Activated naive CD8-positive, alpha-beta T cell treated with anti-CD3 and anti-CD28 coated beads for 36 hours (primary cell): ENCODE measurements around the gene SP7. TPM values are rescaled to one million over a fixed set of nuclear protein-coding genes. Genes with fewer than 3 reads are reported as not detected.
"Not testable (repeated sequence)": the region's sequence is repeated elsewhere in the genome, so short reads cannot be mapped to it uniquely, and the experiment has no call there.

Experiments
- DNase-seq: peaks from one replicate; pipeline ENCODE4 v3.0.0; 2021
- H3K27ac Mint-ChIP-seq: one replicate; pipeline ENCODE4 v1.8.0; 2022; ENCODE audit warnings: mild to moderate bottlenecking, moderate library complexity, mixed read lengths
- H3K27me3 Mint-ChIP-seq: one replicate; pipeline ENCODE4 v1.8.0; 2022; ENCODE audit warnings: mild to moderate bottlenecking, mixed read lengths
- H3K36me3 Mint-ChIP-seq: one replicate; pipeline ENCODE4 v1.8.0; 2021; ENCODE audit warnings: mild to moderate bottlenecking, mixed read lengths
- H3K4me1 Mint-ChIP-seq: one replicate; pipeline ENCODE4 v1.8.0; 2021; ENCODE audit warnings: mixed read lengths
- H3K4me3 Mint-ChIP-seq: one replicate; pipeline ENCODE4 v1.8.0; 2022; ENCODE audit warnings: mild to moderate bottlenecking, moderate library complexity, mixed read lengths
- H3K9me3 Mint-ChIP-seq: one replicate; pipeline ENCODE4 v1.8.0; 2022; ENCODE audit warnings: mixed read lengths
- total RNA-seq, 2 experiments: library from RNA; stranded (reverse); gene quantifications; one replicate each; pipeline ENCODE4 v1.2.3, GENCODE V29; 2021

Gene SP7
- total RNA-seq: not detected

DNA sequence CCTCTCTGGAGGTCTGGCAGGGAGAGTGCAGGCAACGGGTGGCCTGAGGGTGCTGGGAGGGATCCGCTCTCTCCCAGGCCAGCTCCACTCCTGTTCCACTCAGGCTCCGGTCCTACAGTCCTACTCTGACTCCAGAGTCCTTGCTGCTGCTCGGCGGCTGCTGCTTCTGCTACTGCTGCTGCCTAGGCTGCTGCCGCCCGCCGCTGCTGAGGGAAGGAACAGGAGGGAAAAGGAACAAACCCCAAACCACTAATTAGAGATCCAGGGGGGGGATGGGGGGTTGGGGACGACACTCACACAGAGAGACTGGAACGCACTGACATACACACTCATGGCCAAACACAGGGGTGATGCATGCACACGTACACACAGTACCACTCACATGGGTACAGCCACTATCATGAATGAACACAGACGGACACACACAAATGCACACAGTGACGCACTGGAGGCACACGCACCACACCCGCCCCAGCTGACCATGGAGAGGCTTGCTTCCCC lies at the start of gene SP7:
TSS of gene SP7 (minus strand) at position 174 of the 501 bp plus-strand sequence. CDS start 708 bp downstream, outside the sequence.
- H3K4me3 Mint-ChIP-seq: no peak within 1 kb of the TSS
- H3K27ac Mint-ChIP-seq: no peak within 1 kb of the TSS
- no peaks in the 10 kb centered on the region for H3K36me3 Mint-ChIP-seq
- peaks cover 11% of the 10 kb centered on the region for H3K4me1 Mint-ChIP-seq
- H3K9me3 Mint-ChIP-seq: no peaks in the 10 kb centered on the region
- H3K27me3 Mint-ChIP-seq: peaks cover 49% of the 10 kb centered on the region
- DNase-seq: no peak

DNA sequence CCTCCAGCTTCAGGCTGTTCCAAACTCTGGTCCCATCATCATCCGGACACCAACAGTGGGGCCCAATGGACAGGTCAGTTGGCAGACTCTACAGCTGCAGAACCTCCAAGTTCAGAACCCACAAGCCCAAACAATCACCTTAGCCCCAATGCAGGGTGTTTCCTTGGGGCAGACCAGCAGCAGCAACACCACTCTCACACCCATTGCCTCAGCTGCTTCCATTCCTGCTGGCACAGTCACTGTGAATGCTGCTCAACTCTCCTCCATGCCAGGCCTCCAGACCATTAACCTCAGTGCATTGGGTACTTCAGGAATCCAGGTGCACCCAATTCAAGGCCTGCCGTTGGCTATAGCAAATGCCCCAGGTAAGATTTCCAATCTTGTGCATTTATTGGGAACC lies 47.1 kb upstream of the SP7 start:
- Mint-ChIP-seq H3K27me3 (no peaks in the 10 kb centered on the region), H3K36me3 (peaks cover 55% of the 10 kb centered on the region), H3K9me3 (no peaks in the 10 kb centered on the region), H3K27ac (peak overlapping the region; percentile 49), H3K4me3 (peak overlapping the region; percentile 93), H3K4me1 (peaks cover 56% of the 10 kb centered on the region)
- no peak for DNase-seq

DNA sequence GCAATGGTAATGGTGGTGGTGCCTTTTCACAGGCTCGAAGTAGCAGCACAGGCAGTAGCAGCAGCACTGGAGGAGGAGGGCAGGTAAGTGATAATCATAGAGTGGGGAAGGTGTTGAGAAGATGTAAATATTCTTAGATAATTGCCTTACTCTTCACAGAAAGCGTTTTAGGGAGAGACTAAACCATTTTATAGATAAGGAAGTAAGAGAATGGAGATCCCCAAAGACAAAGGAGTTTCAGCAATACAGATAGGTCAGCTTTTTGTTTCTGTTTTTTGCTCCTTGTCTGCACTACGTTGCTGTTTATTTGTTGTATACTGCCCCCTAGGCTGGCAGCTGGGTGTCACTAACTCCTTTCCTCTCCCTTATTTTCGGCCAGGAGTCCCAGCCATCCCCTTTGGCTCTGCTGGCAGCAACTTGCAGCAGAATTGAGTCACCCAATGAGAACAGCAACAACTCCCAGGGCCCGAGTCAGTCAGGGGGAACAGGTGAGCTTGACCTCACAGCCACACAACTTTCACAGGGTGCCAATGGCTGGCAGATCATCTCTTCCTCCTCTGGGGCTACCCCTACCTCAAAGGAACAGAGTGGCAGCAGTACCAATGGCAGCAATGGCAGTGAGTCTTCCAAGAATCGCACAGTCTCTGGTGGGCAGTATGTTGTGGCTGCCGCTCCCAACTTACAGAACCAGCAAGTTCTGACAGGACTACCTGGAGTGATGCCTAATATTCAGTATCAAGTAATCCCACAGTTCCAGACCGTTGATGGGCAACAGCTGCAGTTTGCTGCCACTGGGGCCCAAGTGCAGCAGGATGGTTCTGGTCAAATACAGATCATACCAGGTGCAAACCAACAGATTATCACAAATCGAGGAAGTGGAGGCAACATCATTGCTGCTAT lies 45.8 kb upstream of the SP7 start:
- H3K4me3 Mint-ChIP-seq: peak overlapping the region; percentile 93
- H3K27me3 Mint-ChIP-seq: no peaks in the 10 kb centered on the region
- peak overlapping the region; percentile 94 for H3K27ac Mint-ChIP-seq
- peaks cover 46% of the 10 kb centered on the region for H3K4me1 Mint-ChIP-seq
- H3K36me3 Mint-ChIP-seq: peaks cover 45% of the 10 kb centered on the region
- H3K9me3 Mint-ChIP-seq: no peaks in the 10 kb centered on the region
- DNase-seq: peak; percentile 28

DNA sequence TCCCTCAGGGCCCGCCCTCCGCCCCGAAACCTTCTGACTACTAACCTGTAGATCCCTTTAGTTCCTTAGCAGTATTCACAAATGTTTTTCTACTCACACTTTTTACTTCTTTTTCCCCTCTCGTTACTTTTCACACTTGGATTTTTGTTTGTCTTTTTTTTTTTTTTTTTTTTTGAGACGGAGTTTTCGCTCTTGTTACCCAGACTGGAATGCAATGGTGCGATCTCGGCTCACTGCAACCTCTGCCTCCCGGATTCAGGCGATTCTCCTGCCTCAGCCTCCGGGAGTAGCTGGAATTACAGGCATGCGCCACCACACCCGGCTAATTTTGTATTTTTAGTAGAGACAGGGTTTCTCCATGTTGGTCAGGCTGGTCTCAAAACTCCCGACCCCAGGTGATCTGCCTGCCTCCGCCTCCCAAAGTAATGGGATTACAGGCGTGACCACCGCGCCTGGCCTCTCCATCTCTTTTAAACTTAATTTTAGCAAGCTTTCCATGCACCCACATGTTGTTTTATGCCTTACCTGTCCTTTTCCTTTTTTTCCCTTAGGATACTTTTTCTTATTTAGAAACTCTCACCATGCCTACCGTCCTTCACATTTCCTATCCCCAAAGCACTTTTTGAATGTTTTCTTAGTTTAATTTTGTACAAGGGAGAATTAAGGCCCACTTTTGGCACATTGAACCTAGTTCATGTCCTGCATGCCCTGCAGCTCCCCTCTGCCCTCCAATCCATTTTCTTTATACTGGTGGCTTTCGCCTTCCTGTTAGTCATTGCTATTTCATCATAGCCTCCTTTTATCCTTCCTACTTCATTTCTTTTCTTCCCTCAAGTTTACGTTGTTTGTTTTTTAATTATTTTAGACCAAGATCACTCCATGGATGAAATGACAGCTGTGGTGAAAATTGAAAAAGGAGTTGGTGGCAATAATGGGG lies 44.9 kb upstream of the SP7 start:
- H3K27ac Mint-ChIP-seq: peak overlapping the region; percentile 94
- H3K4me3 Mint-ChIP-seq: peak overlapping the region; percentile 93
- H3K36me3 Mint-ChIP-seq: peaks cover 38% of the 10 kb centered on the region
- H3K27me3 Mint-ChIP-seq: no peaks in the 10 kb centered on the region
- DNase-seq: no peak
- peaks cover 40% of the 10 kb centered on the region for H3K4me1 Mint-ChIP-seq
- no peaks in the 10 kb centered on the region for H3K9me3 Mint-ChIP-seq

DNA sequence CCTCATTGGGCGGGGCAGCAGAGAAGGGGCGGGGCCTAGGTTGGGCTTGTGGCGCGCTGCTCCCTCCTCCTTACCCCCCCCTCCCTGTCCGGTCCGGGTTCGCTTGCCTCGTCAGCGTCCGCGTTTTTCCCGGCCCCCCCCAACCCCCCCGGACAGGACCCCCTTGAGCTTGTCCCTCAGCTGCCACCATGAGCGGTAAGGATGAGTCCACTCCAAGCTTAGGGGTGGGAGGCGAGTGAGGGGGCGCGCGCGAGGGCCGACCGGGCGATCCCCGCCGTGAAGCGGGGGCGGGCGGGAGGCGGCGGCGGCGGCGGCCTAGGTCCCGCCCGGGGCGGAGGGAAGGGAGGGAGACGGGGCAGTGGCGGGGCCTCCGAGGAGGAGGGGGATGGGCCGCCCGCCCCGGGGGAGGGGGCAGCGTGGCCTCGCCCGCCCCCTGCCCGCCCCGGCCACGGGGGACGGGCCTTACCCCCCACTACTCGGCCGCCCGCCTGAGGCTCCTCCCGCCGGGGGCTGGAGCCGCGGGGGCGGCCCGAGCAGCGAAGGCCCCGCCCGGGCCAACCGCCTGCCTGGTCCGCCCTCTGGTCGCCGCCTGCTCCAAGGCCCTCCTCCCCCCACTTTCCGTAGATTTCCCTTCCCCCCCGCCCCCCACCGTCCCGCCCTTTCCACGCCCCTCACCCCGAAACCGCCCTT lies 44.1 kb upstream of the SP7 start, which contains the start of gene SP1:
TSS of gene SP1 (plus strand) at position 73 of the 690 bp plus-strand sequence. CDS start at position 189, 116 bp downstream.
- H3K36me3 Mint-ChIP-seq: peaks cover 35% of the 10 kb centered on the region
- H3K9me3 Mint-ChIP-seq: no peaks in the 10 kb centered on the region
- peak; percentile 94 for DNase-seq
- H3K27ac Mint-ChIP-seq: peak within 1 kb of the TSS; percentile 94
- H3K4me1 Mint-ChIP-seq: peaks cover 38% of the 10 kb centered on the region
- peak within 1 kb of the TSS; percentile 93 for H3K4me3 Mint-ChIP-seq
- H3K27me3 Mint-ChIP-seq: no peaks in the 10 kb centered on the region

DNA sequence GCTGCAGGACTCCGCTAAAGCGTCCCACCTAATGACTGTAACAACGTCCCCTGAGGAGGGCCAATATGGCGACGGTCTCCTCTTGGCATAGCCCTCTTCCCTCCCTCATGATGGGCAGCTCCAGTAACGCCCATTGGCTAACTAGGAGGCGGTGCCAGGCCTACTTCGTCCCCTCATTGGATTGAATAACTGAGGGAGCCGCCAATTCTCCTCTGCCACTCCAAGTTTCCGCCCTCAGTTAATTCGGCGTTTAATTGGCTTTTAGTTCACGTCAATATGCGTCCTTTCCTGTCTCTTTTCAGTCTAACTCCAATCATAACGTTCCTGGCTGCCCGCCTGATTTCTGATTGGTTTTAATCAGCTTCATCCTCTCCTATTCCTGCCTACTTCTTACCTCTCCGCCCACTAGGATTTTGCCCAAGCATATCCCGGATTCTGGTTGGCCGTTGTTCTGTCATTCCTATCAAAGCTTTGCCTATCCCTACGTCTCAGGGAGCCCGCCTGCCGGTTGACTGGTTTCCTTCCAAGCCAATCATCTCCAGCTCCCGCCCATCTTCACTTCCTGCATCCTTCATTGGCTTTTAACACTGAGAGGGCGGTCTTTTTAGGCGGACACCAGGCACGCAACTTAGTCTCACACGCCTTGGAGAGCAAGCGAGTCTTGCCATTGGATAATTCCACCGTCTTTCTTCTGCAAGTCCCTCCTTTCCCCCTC lies 43.4 kb upstream of the SP7 start:
- H3K27me3 Mint-ChIP-seq: no peaks in the 10 kb centered on the region
- peak; percentile 97 for DNase-seq
- H3K9me3 Mint-ChIP-seq: no peaks in the 10 kb centered on the region
- peaks cover 36% of the 10 kb centered on the region for H3K4me1 Mint-ChIP-seq
- H3K36me3 Mint-ChIP-seq: peaks cover 33% of the 10 kb centered on the region
- no peak overlapping the region for H3K27ac Mint-ChIP-seq
- no peak overlapping the region for H3K4me3 Mint-ChIP-seq

DNA sequence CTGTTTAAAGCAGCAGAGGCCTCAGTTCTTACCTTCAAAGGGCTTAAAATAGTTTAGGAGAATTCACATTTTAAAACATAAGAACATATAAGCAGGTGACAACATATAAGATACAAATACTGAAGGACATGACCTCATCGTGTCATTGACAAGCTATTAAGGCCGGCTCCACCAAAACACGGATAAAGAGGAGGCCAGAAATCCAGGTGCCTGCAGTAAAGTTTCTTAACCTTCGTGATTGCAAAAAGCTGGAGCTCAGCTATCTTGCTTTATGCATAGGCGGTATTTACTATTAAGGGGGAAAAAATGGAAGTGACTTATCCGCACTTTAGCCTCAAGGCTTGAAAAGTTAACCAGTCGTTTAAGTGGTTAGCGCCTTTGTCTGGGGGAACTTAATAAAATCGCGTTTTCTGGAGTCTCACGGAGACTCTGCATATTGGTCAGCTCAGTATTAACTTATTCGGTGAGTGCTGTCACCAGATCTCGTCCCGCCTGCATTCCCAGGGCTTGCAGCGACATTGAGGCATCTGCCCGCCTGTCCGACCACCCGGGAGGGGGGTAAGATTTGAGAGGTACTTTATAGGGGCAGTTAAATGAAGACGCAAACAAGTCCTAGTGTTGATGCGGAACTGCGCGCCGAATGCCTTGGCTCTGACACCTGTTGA lies 42.7 kb upstream of the SP7 start:
- DNase-seq: no peak
- H3K4me3 Mint-ChIP-seq: no peak overlapping the region
- no peak overlapping the region for H3K27ac Mint-ChIP-seq
- peaks cover 33% of the 10 kb centered on the region for H3K4me1 Mint-ChIP-seq
- H3K9me3 Mint-ChIP-seq: no peaks in the 10 kb centered on the region
- no peaks in the 10 kb centered on the region for H3K27me3 Mint-ChIP-seq
- peaks cover 27% of the 10 kb centered on the region for H3K36me3 Mint-ChIP-seq

DNA sequence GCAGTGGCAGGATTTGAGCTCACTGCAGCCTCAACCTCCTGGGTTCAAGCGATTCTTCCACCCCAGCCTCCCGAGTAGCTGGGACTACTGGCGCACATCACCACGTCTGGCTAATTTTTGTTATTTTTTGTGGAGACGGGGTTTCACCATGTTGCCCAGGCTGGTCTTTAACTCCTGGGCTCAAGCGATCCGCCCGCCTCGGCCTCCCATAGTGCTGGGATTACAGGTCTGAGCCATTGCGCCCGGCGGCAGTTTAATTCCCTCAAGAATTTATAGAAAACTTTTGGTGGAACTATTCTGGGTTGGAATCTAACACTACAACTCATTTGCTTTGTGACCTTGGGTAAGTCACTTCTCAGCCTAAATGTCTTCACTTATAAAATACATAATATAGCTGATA lies 42.1 kb upstream of the SP7 start:
- no peak for DNase-seq
- Mint-ChIP-seq H3K9me3 (no peaks in the 10 kb centered on the region), H3K36me3 (peaks cover 20% of the 10 kb centered on the region), H3K27me3 (no peaks in the 10 kb centered on the region), H3K27ac (no peak overlapping the region), H3K4me1 (peaks cover 30% of the 10 kb centered on the region), H3K4me3 (no peak overlapping the region)

DNA sequence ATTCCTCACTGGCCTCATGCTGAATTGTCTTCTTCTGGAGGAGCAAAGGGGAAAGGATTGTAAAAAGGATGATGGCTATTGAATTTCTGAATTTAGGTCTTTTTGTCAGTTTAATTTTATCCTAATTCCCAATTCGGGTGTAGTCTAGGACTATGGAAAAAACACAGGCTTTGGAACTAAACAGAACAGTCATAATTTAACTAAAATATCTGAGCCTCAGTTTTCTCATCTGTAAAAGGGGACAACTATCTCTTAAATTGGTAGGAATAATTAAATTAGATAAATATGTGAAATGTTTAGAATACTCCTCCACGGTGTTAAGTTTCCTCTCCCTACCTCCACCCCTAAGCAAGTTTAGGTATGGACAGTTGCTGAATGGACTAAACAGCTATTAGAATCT lies 40.6 kb upstream of the SP7 start:
- Mint-ChIP-seq H3K9me3 (no peaks in the 10 kb centered on the region), H3K4me3 (no peak overlapping the region), H3K36me3 (peaks cover 7% of the 10 kb centered on the region), H3K4me1 (peaks cover 24% of the 10 kb centered on the region), H3K27ac (no peak overlapping the region), H3K27me3 (no peaks in the 10 kb centered on the region)
- DNase-seq: no peak

DNA sequence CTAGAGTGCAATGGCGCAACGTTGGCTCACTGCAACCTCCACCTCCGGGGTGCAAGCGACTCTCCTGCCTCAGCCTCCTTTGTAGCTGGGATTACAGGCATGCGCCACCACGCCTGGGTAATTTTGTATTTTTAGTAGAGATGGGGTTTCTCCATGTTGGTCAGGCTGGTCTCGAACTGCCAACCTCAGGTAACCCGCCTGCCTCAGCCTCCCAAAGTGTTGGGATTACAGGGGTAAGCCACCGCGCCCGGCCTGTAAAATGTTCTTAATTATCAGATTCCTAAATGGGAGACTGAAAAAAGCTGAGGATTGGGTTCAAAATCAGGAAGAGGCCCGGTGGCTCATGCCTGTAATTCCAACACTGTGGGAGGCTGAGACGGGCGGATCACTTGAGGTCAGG lies 38.1 kb upstream of the SP7 start:
- H3K9me3 Mint-ChIP-seq, H3K27me3 Mint-ChIP-seq, H3K36me3 Mint-ChIP-seq, H3K27ac Mint-ChIP-seq, H3K4me3 Mint-ChIP-seq, DNase-seq: not testable (repeated sequence)
- H3K4me1 Mint-ChIP-seq: peaks cover 24% of the 10 kb centered on the region

DNA sequence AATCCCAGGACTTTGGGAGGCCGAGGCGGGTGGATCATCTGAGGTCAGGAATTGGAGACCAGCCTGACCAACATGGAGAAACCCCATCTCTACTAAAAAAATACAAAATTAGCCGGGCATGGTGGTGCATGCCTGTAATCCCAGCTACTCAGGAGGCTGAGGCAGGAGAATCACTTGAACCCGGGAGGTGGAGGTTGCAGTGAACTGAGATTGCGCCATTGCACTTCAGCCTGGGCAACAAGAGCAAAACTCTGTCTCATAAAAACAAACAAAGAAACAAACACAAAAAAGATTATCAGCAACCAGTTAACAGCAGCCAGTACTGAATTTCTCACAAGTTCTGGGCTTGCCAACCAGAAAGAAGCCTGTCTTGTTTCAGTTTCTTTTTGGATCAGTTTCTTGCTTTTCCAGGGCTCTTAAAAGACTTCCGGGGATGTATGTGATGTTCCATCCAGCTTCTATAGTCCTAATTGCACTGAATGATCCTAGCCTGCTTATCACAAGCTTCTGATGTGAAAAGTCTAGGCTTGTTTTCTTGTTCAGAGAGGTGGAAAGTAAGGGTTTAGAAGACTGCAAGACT lies 37.5 kb upstream of the SP7 start:
- Mint-ChIP-seq H3K27ac (peak overlapping the region; percentile 63), H3K4me1 (peaks cover 23% of the 10 kb centered on the region)
- DNase-seq, H3K9me3 Mint-ChIP-seq, H3K36me3 Mint-ChIP-seq, H3K4me3 Mint-ChIP-seq, H3K27me3 Mint-ChIP-seq: not testable (repeated sequence)

DNA sequence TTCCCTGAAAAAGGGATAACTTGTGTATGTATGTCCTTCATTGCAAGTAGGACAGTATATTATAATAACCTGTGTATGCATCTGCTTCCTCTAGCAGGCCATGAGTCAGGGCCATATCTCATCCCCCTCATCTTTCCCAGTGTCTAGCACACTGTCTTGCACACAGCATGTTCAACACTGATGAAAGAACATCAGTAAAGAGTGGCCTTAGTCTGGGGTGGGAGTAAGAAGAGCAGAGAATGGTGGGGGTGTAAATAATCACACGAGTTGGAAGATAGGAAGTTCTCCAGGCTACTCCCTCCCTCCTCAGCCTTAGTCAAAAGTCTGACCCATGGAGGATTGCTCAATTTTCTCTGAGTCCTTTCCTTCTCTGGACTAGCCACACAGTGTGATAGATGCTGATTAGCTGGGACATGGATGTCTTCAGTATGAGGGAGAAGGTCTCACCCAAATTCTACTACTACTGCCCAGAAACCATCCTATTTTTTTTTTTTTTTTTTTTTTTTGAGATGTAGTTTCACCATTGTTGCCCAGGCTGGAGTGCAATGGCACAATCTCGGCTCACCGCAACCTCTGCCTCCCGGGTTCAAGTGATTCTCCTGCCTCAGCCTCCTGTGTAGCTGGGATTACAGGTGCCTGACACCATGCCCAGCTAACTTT lies 29.2 kb upstream of the SP7 start:
- Mint-ChIP-seq H3K27me3 (no peaks in the 10 kb centered on the region), H3K4me1 (peaks cover 12% of the 10 kb centered on the region), H3K27ac (peak overlapping the region; percentile 79), H3K4me3 (no peak overlapping the region), H3K9me3 (no peaks in the 10 kb centered on the region), H3K36me3 (no peaks in the 10 kb centered on the region)
- DNase-seq: no peak

DNA sequence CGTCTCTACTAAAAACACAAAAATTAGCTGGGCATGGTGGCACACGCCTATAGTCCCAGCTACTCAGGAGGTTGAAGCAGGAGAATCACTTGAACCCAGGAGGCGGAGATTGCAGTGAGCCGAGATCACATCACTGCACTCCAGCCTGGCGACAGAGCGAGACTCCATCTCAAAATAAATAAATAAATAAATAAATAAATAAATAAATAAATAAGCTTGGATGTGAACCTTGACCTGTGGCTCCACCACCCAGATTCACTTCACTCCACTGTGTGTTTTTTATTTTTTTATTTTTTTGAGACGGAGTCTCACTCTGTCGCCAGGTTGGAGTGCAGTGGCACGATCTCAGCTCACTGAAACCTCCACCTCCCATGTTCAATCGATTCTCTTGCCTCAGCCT lies 25.5 kb upstream of the SP7 start:
- H3K4me1 Mint-ChIP-seq, H3K36me3 Mint-ChIP-seq, DNase-seq, H3K9me3 Mint-ChIP-seq, H3K27ac Mint-ChIP-seq, H3K27me3 Mint-ChIP-seq, H3K4me3 Mint-ChIP-seq: not testable (repeated sequence)
